ENCODE results near the gene GSTO2.

The GSTO2 gene

DNA sequence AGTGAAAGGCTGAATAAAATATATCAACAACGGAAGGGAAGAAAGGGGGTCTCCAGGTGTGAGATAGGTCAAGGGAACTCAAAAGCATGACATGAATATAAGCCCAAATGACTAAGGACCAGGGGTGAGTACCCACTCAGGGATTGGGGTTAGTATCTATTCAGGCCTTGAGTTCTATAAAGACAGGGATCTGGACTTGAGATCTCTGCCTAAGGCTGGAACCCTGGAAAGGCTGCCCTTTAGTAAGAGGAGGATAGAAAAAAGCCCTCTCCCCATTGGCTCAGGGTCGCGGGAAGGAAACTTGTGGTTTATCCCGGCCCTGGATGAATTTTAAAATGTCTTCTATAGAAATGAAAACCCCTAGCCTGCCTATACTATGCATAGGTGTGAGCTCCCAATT, 71.7 kb downstream of the GSTO2 start:
- DNase-seq (ENCODE audit: low spot score) = no peak

DNA sequence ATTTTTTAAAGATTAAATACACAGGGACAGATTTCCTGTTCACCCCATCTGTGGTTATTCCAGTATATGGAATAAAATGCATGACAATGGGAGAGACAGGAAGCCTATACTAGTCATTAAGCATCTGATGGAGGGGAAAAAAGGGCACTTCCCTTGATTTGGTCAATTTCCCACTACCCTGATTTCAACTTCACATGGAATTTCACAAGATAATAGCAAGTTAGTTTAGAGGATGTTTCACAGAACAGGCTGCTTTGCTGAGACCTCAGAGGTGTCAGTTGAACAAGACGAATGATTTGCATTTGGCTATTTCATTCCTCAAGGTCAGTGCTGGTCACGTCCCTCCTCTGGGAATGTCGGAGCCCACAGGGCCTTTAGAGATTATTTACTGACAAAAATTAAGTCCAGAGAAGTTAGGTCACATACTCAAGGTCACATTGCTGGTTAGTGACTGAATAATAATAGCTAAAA, 74.0 kb downstream of the GSTO2 start:
- DNase-seq (ENCODE audit: low spot score) = no peak

DNA sequence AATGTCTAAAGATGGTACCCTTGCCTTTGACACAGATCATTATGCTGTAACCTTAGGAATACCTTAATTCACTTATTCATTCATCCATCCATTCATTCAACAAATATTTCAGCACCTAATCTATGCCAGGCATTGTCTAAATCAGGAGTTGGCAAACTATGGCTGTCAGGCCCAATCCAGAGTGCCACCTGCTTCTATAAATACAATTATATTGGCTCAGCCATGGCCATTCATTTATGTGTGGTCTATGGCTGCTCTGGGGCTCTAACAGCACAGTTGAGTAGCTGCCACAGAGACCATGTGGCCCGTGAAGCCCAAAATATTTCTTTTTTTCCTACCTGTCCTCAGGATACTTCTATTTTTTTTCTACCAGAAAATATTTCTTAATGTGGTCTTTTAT, 75.2 kb downstream of the GSTO2 start:
- no peak for DNase-seq (ENCODE audit: low spot score)

DNA sequence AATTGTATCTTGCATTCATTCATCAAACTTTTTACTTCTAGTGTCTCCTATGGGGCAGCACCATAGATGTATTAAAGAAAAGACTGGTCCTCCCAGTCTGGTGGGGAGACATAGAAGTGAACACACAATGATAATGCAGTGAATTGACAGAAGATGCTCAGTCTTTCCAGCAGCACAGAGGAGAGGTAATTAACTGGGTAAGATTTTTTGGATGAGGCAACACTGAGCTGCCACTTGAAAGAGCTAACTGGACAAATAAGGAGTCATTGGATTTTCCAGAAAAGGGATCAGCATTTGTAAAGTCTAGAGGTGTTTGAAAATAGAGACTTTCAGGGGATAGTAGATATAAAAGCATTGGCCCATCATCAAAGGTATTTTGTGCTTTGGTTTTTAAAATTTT, 76.5 kb downstream of the GSTO2 start:
- DNase-seq (ENCODE audit: low spot score) = no peak

DNA sequence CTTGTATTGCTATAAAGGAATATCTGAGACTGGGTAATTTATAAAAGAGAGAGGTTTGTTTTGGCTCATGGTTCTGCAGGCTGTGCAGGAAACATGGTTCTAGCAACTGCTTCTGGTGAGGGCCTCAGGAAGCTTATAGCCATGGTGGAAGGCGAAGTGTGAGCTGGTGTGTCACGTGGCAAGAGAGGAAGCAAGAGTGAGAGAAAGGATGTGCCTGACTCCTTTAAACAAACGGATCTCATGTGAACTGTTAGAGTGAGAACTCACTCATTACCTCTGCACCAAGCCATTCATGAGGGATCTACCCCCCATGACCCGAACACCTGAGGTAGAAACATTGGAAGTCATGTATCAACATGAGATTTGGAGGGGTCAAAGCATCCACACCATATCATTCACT, 77.0 kb downstream of the GSTO2 start:
- DNase-seq (ENCODE audit: low spot score) = no peak

DNA sequence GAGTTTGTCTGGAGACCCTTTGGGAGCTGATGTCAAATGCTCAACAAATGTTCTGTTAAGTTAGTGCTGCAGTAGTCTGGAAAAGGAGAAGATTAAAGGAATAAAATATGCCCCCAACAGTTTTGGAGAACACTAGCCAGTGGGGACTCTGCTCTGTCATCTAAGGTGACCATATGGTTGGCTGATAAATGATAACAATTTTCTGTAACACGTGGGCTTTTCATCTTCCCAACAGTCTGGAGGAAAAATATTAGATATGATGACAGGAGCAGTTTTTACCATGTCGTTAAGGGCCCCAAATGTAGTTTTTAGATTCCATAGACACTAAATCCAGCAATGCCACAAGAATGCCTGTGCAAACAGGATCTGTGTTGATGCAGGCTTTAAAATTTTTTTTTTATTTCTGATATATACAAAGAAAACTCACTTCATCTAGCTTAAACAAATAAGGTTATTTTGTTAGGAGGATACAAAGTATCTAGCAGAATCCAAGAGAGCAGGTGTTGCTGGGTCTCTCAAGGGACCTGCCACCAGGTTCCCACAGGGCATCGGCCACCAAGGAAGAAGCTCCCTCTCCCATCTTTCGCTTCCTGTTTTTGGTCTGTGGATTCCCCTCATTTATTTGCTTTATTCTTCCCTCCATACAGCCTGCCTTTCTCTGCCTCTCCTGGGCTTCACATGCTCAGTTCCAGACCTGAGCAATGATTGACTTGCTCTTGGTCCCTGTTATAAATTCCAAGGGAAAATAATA, 78.5 kb downstream of the GSTO2 start:
- DNase-seq (ENCODE audit: low spot score) = no peak

DNA sequence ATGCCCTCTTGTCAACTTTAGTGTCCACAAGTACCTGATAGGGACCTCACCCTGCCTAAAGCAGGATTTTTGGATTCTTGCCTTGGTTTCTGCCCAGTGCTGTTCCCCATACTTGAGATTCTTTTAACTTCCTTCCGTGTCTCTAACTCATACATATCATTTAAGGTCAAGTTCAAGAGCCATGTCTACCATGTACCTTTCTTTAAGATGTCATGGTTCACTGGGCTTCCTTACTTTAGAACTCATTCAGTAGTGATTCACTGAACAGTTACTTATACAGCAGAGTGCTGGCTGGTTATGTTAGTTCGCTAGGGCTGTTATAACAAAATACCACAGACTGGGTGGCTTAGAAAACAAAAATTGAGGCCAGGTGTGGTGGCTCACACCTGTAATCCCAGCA, 79.6 kb downstream of the GSTO2 start:
- DNase-seq (ENCODE audit: low spot score) = no peak

DNA sequence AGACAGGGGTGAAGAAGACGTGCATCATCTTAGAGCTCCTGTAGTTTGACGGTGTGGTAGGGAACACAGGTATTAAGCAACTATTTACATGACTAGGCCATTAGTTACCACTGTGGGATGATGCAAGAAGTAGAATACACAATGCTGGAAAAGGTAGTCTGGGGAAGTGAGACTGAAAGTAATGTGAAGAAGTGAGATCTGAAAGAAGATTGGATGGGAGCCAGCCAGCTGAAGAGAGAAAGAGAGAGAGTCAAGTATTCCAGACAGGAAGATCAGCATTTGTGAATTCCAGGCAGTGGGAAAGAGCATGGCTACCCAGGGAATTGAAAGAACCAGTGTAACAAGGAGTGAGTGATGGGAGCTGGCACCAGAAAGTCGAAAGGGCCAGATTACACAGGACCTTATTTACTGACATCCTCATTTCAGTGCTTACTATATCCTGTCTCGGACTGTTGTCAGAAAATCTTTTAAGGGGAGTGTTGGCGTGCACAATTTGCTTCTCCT, 80.7 kb downstream of the GSTO2 start:
- peak; percentile 42 for DNase-seq (ENCODE audit: low spot score)

DNA sequence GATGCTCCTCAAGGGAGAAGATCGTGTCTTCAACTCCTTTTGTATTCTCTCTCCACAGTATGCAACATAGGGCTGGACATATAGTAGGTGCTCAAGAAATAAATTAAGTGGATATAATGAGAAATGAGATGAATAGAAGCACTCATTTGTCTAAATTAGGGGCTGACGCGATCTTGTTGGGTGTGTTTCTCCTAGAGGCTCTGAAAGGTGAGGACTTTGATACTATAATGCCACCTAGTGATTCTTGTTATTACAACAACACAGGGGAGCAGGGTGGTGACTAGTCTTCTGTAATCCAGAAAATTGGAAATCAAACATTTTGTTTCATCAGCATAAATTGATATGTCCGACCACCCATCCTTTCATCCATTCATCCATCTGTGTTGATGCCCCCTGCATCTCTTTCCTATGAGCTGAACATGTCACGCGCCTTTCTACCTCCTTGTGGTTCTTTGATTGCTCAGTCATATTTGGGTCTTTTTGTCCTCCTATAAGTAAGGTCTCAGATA, 81.2 kb downstream of the GSTO2 start:
- peak; percentile 42 for DNase-seq (ENCODE audit: low spot score)

DNA sequence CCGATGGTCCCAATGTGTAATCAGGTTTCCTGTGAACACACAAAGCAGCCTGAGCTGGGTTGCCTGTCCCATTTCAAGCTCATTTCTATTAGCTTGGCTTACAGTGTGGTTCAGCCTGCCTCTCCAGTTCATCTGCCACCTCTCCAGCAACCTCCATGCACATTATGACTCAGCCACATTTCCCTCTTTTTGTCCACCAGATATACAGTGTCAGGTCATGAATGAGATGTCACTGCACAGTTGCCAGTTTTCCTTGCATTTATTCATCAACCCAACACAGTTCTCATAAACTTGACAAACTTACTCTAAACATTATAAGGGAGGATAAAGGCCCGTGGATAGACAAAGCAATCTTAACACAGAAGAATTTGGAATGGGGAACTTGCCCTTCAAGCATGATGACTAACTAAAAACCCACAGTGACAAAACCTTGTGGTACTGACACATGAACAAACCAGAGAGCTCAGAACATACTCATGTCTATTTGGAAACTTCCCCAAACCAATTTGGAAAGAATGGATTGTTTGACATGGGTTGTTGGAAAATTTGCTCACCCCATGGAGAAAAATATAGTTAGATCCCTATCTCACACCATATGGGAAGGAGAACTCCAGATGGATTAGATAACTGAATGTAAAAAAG, 82.2 kb downstream of the GSTO2 start:
- DNase-seq (ENCODE audit: low spot score) = no peak

DNA sequence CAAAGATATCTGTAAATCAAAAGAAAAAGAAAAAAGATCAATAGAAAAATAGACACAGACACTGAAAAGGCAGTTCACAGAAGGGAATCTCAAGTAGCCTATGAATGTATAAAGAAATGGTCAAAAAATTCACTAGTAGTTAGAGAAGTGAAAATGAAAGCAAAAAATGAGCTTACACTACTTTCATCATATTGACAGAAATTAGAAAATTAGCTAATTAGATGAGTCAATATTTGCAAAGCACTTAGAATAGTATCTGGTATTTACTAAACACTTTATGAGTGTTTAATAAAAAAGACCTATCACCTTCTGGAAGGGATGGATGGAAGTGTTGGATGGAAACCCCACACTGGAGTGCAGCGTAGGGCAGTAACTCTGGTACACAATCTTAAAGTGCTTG, 82.9 kb downstream of the GSTO2 start:
- no peak for DNase-seq (ENCODE audit: low spot score)

DNA sequence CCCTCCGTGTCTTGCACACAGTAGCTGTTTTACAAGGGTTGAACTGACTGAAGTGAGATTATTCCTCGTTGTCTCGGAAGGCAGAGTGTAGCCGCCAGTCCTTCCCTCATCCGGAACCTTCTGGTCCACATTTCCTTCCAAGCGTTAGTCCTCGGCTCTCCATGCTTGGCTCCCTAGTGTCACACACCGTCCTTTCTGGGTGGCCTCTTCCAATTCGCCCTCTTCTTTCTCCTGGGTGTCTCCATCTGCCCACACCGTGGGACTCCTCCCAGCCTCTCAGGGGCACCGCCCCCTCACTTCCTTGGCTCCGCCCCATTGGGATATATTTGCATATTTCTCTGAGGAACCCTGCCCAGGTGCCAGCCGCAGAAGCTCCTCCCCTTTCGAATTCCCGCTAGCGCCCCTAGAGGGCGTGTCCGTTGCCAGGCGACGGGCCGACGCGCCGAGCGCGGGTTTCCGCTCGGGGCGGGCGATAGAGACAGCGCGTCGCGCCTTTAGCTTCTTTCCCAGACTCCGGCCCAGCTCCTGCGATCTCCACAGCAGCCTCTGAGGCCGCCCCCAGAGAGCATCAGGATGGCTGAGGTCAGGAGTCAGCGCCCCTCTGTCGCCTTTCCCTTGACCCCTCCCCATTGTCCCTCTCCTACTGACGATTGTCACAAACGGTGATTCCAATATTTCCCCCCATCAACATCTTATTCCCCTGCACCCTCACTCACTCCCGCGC, 84.5 kb downstream of the GSTO2 start, which contains the start of gene CFAP58:
Gene CFAP58 (plus strand): TSS at position 509 of the 724 bp plus-strand sequence. CDS start 65 bp downstream, at position 574.
- DNase-seq (ENCODE audit: low spot score) = peak; percentile 86

All from germinal center (tissue), 1 donor.